SW480 (cell line): ENCODE data around the gene TMA7.

Source experiments
- DNase-seq: peaks from one replicate; pipeline ENCODE4 v3.0.0-alpha.2; 2016; ENCODE audit warnings: low spot score

Gene TMA7

DNA sequence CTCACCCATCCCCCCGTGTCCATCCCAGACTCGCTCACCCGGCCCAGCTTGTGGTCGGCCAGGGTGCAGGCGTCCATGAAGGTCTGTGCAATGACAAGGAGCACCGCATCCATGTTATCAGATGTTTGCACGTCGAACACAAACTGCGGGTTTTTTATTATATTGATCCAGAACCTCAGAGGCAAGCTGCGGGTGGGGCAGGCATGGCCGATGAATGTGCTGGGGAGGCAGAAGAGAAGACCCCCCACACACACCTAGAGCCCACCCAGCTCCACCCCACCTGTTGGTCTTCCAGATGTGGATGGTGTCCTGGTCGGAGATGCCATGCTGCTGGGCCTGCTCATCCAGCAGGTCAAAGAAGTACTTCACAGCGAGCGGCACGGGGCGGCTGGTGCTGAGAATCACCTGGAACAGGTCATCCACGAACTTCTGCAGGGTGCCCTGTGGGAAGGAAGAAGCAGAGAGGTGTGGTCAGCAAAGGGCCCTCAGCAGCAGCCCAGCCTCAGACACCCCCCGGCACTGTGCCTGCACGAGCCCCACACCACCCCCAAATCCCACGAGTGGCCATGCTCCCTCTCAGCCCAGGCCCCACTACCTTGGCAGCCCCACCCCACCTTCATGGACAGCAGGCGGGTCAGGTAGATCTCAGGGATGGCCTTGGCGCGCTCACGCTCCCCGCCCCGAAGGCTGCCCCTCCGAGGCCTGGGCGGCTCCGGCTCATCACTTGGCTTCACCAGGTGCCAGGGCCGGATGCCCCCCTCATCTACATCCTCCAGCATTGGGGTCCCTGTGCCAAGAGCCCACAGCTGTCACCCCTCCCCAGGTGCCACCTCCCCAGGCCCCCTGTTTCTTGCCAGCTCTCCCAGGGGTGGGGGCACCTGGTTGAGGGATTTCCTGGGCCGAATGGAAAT is 30.5 kb upstream of the TMA7 start:
- DNase-seq, result no peak

DNA sequence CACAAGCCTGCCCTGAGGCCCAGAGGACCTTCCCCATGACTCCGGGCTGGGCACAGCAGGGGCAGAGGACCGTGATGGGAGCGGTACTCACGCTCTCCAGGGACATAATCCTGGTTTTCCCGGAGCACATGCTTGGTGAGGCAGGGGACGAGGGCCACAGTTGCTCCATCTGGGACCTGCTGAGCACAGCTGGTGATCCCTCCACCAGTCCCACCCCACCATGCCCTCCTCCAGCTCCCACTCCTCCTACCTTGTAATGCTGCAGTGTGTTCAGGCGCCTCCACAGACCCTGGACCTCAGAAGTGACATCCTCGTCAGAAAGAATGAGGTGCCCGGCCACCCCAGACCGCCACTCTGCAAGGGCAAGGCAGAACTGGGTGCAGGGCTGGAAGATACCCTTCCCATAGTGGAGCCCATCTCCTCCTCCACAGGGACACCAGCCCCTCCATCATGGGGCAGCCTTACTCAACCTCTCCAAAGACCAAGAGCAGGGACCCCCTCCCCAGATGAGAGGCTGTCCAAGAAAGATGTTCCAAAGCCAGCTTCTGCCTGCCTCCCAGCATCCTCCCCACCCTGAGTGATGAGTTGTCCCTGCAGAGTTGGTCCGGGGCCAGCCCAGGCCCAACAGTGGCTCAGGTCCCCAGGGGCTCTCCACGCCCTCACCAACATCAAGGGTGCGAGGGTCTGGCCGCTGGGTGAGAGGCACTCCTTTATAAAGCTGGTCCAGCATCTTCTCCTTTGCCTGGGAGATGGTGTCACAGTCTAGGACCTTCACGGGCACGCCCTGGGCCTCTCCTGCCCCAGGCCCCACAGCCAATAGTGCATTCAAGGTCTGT is 29.6 kb upstream of the TMA7 start:
- no peak for DNase-seq

DNA sequence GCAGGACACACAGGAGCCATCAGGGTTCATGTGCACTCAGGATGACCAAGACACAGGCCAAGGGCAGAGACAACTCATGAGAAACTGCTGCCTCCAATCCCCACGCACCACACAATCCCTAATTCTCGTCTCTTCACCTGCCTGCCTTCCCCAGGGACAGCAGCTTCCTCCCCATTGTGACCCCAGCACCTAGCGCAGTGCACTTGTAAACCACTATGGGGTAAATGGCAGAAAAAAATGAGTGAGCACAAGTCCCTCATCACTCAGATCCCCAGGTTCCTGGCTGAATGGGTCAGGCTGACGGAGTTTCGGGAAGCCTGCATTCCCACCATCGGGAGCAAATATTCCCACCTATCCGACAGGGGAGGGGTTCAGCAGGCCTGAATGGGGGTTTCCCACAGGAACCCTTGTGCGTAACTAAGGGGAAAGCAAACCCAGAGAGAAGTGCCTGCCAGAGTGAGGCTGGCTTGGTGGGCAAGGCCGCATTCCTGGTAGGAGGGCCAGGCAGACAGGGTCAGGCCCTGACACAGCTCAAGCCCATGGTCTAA is 28.9 kb upstream of the TMA7 start:
- DNase-seq, result no peak

DNA sequence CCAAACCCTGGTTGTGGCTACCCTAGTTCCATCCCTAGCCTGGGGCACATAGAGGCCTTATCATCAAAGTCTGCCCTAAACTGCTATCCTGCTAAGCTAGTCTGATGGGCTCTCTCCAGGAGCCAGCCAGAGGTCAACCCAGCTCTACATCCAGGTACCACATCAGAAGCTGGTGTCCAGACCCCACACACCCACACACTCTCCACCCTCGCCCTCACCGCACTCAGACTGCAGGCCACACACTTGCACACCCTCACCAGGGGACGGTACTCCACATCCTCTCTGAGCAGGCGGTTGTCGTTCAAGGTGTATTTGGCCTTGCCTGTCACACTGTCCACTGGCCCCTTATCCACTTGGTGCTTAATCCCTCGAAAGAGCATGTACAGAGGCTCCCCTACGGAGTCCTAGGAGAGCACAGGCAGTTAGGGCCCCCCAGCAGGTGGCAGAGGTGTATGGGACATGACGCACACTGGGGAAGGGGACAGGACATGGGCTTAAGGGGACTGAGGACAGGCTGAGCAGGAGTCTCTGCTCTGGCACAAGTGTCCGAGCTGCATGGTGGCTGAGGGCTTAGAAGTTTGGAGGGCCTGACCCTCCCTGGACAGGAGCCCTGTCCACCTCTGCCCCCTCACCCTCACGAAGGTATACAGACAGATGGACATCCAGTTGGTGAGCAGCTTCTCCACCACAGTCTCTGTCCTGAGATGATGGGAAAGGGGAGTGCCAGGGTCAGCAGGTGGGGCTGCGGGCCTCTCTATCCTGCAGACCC is 28.3 kb upstream of the TMA7 start:
- DNase-seq, result no peak

- no peak for DNase-seq
These were observed 27.6 kb upstream of the TMA7 start for GRCh38 chr3:48412375-48413001.

DNA sequence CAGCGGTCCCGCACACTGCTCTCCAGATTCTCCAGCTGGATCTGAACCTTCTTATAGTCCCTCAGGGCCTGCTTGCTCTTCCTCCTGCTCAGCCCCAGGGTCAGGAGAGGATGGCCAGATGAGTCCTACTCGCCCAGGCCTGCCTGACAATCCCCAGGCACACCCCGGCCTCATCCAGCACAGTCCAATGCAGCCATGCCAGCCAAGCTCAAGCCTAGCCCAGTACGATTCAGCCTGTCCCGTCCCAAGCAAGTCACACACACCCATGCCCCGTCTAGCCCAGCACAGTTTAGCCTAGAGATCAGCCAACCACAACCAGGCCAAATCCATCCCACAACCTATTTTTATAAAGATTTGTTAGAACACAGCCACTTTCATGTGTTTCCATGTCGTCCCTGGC is 27.0 kb upstream of the TMA7 start:
- DNase-seq, result no peak

GRCh38 chr3:48413611-48414010 is 26.4 kb upstream of the TMA7 start:
- no peak for DNase-seq

- DNase-seq, result no peak
These were observed 25.4 kb upstream of the TMA7 start for GRCh38 chr3:48414376-48415250.

GRCh38 chr3:48415251-48415953 is 24.7 kb upstream of the TMA7 start:
- DNase-seq, result no peak

DNA sequence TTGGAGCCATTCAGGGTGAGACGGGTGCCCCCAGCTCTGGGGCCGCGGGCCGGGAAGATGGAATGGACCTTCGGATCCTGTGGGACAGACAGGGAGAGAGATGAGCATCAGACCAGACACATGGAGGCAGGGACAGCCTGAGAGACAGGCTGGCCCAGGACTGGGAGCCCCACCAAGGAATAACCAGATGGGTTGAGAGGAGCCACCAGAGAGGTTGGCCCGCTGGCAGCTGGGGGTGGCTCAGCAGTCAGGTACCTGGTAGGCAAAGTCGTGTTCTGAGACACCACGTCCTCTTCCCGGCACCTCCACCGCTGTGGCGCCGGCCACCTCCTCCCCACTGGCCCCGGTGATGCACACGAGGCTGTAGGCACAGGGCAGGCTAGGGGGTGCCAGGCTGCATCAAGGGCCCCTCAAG is 24.0 kb upstream of the TMA7 start:
- no peak for DNase-seq

DNA sequence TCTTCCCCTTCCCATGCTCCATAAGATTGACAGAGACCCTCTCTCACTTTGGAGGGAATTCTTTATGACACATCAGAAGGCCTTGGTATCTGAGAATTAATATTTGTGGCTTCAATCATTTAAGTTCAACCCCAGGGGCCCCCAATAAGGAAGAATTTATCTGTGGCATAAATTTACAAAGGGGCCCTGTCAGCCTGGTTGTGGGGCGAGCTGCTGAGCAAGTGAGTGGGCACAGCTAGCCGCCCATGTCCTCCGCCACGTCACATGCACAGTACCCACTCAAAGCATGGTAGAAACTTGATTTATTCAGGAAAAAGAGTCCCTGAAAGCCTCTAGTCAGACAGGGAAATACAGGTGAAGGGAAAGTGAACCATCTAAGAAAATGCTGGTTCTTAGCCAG is 23.5 kb upstream of the TMA7 start:
- no peak for DNase-seq

DNA sequence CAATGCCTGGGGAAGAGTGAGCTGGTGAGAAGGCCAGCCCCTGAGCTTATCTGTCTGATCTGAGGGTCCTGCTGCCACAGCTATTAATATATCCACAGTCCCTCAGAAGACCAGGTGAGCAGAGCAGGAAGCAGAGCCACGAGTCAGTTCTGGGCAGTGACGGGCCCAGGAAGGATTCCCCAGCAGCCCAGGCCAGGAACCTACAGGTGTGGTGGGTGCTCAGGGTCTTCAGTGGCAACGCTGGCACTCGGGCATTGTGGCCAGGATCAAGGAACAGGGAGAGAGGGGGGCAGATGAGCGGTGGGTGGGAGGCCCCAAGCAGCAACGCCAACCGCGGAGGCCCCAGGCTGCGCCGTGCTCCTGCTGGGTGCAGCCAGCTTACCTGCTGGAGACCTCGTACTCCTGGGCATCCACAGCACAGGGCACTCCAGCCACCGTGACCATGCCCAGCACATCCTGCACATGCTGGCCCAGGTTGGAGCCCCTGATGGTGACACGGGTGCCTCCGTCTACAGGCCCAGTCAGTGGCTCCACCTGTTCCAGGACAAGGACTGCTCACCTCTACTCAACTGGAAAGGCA is 22.4 kb upstream of the TMA7 start:
- no peak for DNase-seq

DNA sequence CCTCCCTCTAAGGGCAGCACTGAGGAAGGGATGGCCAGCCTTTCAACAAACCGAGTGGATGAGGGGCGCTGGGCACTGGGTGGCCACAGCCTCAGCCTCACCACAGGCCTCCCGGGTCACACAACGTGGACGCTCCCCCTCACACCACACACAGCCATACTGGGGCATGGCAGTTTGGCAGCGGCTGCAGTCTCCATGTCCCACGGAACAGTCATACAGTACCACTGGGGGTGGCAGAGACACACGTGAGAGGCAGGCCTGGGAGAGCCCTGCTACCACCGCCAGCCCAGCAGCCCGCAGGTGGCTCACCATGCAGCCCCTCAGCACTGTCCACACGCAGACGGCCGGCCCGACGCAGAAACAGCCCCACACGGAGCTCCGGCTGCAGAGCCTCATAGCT is 21.9 kb upstream of the TMA7 start:
- no peak for DNase-seq

DNA sequence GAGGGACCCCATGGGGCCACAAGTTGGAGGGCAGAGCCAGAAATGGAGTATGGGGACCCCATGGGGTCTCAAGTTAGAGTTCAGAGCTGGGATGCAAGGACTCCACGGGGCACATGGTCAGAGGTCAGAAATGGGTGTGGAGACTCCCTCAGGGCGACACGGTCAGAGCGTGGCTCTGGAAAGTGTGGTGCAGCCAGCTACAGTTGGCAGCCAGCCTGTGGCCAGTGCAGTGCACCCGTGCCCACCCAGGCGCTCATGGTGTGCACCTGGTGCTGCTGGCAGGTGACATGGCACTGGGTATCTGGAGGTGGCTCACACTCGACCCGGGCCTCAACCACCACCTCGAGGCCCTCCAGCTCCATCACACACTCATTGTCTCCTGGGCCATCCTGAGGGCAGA is 21.4 kb upstream of the TMA7 start:
- no peak for DNase-seq

- DNase-seq, result no peak
These were observed 20.9 kb upstream of the TMA7 start for GRCh38 chr3:48419149-48419548.

- DNase-seq, result no peak
These were observed 20.5 kb upstream of the TMA7 start for GRCh38 chr3:48419597-48419996.

DNA sequence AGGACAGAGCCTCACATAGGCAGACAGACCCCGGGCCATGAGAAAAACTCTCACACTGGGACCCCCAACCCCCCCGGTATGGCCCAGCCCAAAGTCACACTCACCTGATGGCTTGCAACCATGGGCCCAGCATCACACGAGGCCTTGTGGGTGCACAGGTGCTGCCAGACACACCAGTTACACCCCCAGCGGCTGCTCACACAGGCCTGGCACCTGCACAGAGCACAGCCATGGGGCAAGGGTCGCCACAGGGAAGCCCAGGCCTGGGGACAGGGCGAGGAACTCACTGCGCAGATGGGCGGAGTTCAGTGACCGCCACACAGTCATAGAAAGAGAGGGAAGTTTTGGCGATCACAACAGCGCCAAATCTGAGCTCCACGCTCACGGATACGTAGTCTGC is 19.5 kb upstream of the TMA7 start:
- no peak for DNase-seq

- DNase-seq, result no peak
These were observed 17.8 kb upstream of the TMA7 start for GRCh38 chr3:48422272-48422671.

- DNase-seq, result no peak
These were observed 17.4 kb upstream of the TMA7 start for GRCh38 chr3:48422681-48423080.
